Lung (tissue), 12 donors: ENCODE results near the gene DHRS4L2. TPM values are rescaled to one million over a fixed set of nuclear protein-coding genes. Genes with fewer than 3 reads are reported as not detected.
"Not testable (repeated sequence)": the region's sequence is repeated elsewhere in the genome, so short reads cannot be mapped to it uniquely, and the experiment has no call there.

Experiments
- ATAC-seq: fragments of 200-7000 bp; cut with Tn5 transposase; one replicate; pipeline ENCODE4 v1.9.1; 2020; ENCODE audit warnings: moderate number of reproducible peaks; ENCODE audit not compliant: insufficient read depth, low FRiP score
- DNase-seq, 3 donors: peaks; one replicate each; pipeline ENCODE4 v3.0.0-alpha.2; 2013 to 2017
- H3K27ac ChIP-seq, 2 donors: one replicate each; pipeline ENCODE4 v1.5.1; 2013; ENCODE audit warnings: mild to moderate bottlenecking in 2 of 2, moderate library complexity in 2 of 2, control low read depth in 1 of 2, inconsistent platforms in 1 of 2, low read depth in 1 of 2, low read length in 1 of 2
- H3K27me3 ChIP-seq, 3 donors: one replicate each; pipeline ENCODE4 v1.5.1; 2013; ENCODE audit warnings: low read length in 2 of 3; ENCODE audit not compliant: control insufficient read depth in 3 of 3, insufficient read depth in 3 of 3
- H3K36me3 ChIP-seq, 4 donors: one replicate each; pipeline ENCODE4 v1.5.1; 2013; ENCODE audit warnings: low read length in 4 of 4, mild to moderate bottlenecking in 1 of 4, moderate library complexity in 1 of 4; ENCODE audit not compliant: control insufficient read depth in 4 of 4, insufficient read depth in 4 of 4
- H3K4me1 ChIP-seq, 5 donors: one replicate each; pipeline ENCODE4 v1.5.1; 2013; ENCODE audit warnings: low read length in 5 of 5, mild to moderate bottlenecking in 2 of 5, moderate library complexity in 1 of 5; ENCODE audit not compliant: control insufficient read depth in 5 of 5, insufficient read depth in 5 of 5
- H3K4me3 ChIP-seq: one replicate; pipeline ENCODE4 v1.5.1; 2013; ENCODE audit warnings: mild to moderate bottlenecking, control low read depth, moderate library complexity
- H3K9ac ChIP-seq, 2 donors: one replicate each; pipeline ENCODE4 v1.5.1; 2013; ENCODE audit warnings: low read length in 2 of 2, control low read depth in 1 of 2; ENCODE audit not compliant: insufficient read depth in 1 of 2
- H3K9me3 ChIP-seq, 4 donors: one replicate each; pipeline ENCODE4 v1.5.1; 2013; ENCODE audit warnings: low read length in 3 of 4, mild to moderate bottlenecking in 1 of 4, moderate library complexity in 1 of 4; ENCODE audit not compliant: control insufficient read depth in 4 of 4, insufficient read depth in 3 of 4
- CTCF ChIP-seq: IDR thresholded peaks from 2 replicates; pipeline ENCODE4 v1.5.1; 2012; ENCODE audit warnings: mild to moderate bottlenecking; ENCODE audit errors: control extremely low read depth, extremely low read depth
- WGBS, 2 donors: extraction: QIAGEN DNeasy Blood & Tissue Kit; methylation state at CpG; one replicate each; pipeline ENCODE4 v1.1.7; 2013; 5-methylcytosine and 5-hydroxymethylcytosine counted together
- polyA plus RNA-seq, 2 donors: library from polyadenylated mRNA; stranded (reverse); fragments of 200-250 nt; gene quantifications; one replicate each; pipeline ENCODE4 v1.2.1, GENCODE V29; 2013
- total RNA-seq, 2 donors: library from RNA; depleted of rRNA in 1 of 2; stranded (reverse); fragments of >200 nt in 1 of 2; gene quantifications; one replicate each; pipeline ENCODE4 v1.2.1, GENCODE V29; 2014 to 2021
- donor health status: control.
- donor health status: control.
- donor health status: Bipolar disorder and iron deficiency.
- donor health status: healthy.
- donor health status: DM: yes; HTN: yes; CAD: no.

The DHRS4L2 gene
- total and polyA plus RNA-seq, 4 donors: 17.0 to 44.7 (median 29.8) TPM

DNA sequence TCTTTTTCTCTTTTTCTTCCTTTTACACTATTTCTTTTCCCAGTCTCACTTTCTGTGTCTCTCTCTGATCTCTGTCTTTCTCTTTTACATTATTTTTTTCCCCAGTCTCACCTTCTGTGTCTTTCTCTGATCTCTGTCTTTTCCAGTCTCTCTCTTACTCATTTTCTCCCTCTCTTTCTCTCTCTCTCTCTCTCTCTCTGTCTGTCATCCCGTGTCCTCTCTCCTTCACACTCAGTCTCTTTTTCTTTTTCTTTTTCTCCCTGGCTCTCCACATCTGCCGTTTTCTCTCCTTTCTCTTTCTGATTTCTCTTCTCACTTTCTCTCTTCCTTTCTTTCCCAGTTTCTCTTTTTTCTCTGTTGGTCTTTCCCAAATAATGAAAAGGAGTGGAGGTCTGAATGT is 22.3 kb downstream of the DHRS4L2 start:
- Histone ChIP-seq H3K9ac (no peak overlapping the region), H3K27me3 (no peaks in the 10 kb centered on the region), H3K36me3 (no peaks in the 10 kb centered on the region), H3K4me3 (no peak overlapping the region), H3K9me3 (no peaks in the 10 kb centered on the region), H3K4me1 (no peaks in the 10 kb centered on the region), H3K27ac (no peak overlapping the region)
- ATAC-seq (no peak), DNase-seq (no peak)
- WGBS, 2 donors: 70 to 80% methylated on average over 2 of the region's 2 CpGs
- no peak for TF ChIP-seq CTCF

DNA sequence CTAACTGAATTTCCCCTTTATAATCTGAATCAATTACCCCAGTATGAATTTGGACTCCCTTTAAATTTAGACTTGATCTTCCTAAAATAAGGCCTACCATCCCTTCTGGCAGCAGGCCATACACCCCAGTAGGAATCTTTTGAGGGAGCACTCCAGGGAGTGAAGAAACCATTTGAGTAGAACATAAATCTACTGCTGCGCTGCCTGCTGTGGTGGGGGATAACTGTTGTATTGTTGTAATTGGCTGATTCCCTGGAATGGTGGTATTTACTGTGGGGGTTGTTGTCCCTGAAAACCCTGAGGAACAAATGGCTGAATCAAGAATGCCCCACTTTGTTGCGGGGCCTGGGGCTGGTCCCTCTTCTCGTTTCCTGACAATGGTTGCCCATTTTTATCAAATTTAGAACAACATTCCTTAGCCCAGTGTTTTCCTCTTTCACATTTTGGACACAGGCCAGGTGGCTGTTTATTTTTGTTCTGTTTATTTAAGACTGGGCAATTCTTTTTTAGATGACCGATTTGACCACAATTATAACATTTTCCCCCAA is 24.1 kb downstream of the DHRS4L2 start:
- H3K27ac ChIP-seq, H3K27me3 ChIP-seq, ATAC-seq, H3K4me3 ChIP-seq, H3K9ac ChIP-seq, H3K4me1 ChIP-seq, H3K36me3 ChIP-seq, H3K9me3 ChIP-seq: not testable (repeated sequence)
- 53 to 75% methylated on average over 4 of the region's 4 CpGs for WGBS, 2 donors
- DNase-seq: peak in 1 of 3 donors; percentile 20

DNA sequence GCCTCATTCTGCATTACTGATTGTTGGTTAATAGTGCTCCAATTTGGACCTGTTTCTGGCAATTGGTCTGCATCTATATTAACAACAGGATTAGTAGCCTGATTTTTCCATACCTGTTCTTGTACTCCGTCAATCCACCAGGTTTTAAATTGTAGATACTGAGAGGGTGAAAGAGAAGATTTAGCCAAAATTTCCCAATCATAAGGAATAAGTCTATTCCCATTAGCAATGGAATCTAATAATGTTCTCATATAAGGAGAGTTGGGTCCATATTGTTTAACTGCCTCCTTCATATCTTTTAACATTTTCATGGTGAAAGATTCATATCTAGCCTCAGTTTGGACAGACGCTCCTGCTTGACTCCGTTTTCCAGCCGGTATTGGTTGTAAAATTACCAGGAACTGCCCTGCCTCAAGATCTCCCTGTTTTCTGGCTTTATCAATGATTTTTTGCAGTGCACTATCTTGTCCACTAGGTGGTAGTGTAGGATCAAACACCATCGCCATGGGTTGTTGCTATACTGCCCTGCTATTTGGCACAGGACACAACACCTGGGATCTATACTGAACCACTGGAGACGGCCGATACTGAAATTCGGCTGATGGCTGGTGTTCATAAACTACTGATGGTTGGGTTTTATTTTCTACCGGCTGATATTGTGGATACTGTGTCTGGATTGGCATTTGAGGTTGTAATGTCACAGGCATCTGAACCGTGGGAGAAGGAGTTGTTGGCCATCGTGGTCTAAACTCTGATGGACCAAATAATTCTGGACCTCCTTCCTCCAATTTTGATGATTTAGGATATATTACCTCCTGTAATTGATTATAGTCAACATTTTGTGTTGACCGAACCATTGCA is 25.2 kb downstream of the DHRS4L2 start:
- TF ChIP-seq CTCF: peak; percentile 96
- peak; percentile 81 for ATAC-seq
- H3K27me3 ChIP-seq: no peaks in the 10 kb centered on the region
- no peaks in the 10 kb centered on the region for H3K36me3 ChIP-seq
- DNase-seq: peak; percentile 32 to 75 (median 69)
- no peak overlapping the region for H3K4me3 ChIP-seq
- H3K9ac ChIP-seq: no peak overlapping the region
- H3K9me3 ChIP-seq: no peaks in the 10 kb centered on the region
- no peak overlapping the region for H3K27ac ChIP-seq
- no peaks in the 10 kb centered on the region for H3K4me1 ChIP-seq
- 27 to 34% methylated on average over 12 of the region's 12 CpGs for WGBS, 2 donors

DNA sequence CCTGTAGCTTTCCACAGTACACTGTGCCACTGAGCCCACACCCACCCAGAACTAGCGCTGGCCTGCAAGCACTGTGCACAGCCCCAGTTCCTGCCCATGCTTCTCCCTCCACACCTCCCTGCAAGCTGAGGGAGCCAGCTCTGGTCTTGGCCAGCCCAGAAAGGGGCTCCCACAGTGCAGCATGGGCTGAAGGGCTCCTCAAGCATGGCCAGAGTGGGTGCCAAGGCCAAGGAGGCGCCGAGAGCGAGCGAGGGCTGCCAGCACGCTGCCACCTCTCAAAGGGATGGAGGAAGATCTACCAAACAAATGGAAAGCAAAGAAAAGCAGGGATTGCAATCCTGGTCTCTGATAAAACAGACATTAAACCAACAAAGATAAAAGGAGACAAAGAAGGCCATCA is 27.0 kb downstream of the DHRS4L2 start:
- H3K36me3 ChIP-seq, H3K4me3 ChIP-seq, H3K9ac ChIP-seq, H3K4me1 ChIP-seq, DNase-seq, H3K27ac ChIP-seq, H3K27me3 ChIP-seq, ATAC-seq, H3K9me3 ChIP-seq: not testable (repeated sequence)
- 97 to 100% methylated on average over 6 of the region's 6 CpGs for WGBS, 2 donors

- DNase-seq, H3K4me1 ChIP-seq, H3K4me3 ChIP-seq, H3K9ac ChIP-seq, H3K9me3 ChIP-seq, ATAC-seq, H3K27ac ChIP-seq, H3K27me3 ChIP-seq, H3K36me3 ChIP-seq: not testable (repeated sequence)
These were observed 30.2 kb downstream of the DHRS4L2 start for GRCh38 chr14:24018978-24019377.

GRCh38 chr14:24019944-24020343 is 31.2 kb downstream of the DHRS4L2 start:
- not testable (repeated sequence) for H3K36me3 ChIP-seq, ATAC-seq, H3K4me1 ChIP-seq, H3K27me3 ChIP-seq, H3K27ac ChIP-seq, DNase-seq, H3K4me3 ChIP-seq, H3K9ac ChIP-seq, H3K9me3 ChIP-seq
- WGBS, 2 donors: 33 to 60% methylated on average over 2 of the region's 2 CpGs

DNA sequence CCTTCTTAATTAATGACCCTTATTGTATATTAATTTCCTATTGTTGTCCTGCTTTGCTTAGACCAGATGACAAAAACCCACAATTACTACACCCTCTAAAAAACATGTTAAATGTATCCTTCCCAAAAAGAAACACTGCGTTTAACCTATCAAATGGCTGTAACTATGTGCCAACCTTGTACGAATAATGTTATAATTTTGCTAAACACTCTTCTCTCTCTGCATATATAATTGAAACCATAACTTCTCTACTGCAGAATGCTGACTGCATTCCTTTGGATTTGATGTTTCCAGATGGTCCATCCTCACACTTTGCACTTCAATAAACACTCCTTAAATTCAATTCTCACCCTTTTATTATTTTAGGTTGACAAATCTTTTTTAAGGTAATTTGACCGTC is 31.8 kb downstream of the DHRS4L2 start:
- 87 to 91% methylated on average over 3 of the region's 3 CpGs for WGBS, 2 donors
- not testable (repeated sequence) for ATAC-seq, H3K4me1 ChIP-seq, H3K36me3 ChIP-seq, H3K27me3 ChIP-seq, H3K27ac ChIP-seq, H3K9ac ChIP-seq, H3K4me3 ChIP-seq, H3K9me3 ChIP-seq, DNase-seq
